GM11168 (cell line): ENCODE results near the gene NXPE4.
"Not testable (repeated sequence)": the region's sequence is repeated elsewhere in the genome, so short reads cannot be mapped to it uniquely, and the experiment has no call there.

Source experiments
- in situ Hi-C: fragments of 300-500 bp; cut with MboI; formaldehyde crosslinking; loops from one replicate; pipeline ENCODE4 v1.12.0; 2022; ENCODE audit warnings: low sequenced_read_pairs; ENCODE audit not compliant: unreplicated experiment

Gene NXPE4

GRCh38 chr11:114610984-114611944, 15.7 kb upstream of the NXPE4 start:
- in situ Hi-C loops, result no loop called here

DNA sequence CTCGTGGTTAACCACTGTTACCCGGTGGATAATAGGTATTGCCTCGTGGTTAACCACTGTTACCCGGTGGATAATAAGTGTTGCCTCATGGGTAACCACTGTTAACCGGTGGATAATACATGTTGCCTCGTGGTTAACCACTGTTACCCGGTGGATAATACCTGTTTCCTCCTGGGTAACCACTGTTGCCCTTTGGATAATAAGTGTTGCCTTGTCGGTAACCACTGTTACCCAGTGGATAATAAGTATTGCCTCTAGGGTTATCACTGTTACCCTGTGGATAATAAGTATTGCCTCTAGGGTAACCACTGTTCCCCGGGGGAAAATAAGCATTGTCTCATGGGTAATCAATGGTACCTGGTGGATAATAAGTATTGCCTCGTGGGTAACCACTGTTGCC, 15.0 kb upstream of the NXPE4 start:
- in situ Hi-C loops, result no loop called here

GRCh38 chr11:114609429-114609828, 13.8 kb upstream of the NXPE4 start:
- in situ Hi-C loops, result no loop called here

DNA sequence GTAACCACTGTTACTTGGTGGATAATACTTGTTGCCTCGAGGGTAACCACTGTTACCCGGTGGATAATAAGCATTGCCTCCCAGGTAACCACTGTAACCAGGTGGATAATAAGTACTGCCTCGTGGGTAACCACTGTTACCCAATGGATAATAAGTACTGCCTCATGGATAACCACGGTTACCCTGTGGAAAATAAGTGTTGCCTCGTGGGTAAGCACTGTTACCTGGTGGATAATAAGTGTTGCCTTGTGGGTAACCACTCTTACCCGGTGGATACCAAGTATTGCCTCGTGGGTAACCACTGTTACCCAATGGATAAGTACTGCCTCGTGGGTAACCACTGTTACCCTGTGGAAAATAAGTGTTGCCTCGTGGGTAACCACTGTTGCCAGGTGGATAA, 13.0 kb upstream of the NXPE4 start:
- in situ Hi-C loops, result not testable (repeated sequence)

DNA sequence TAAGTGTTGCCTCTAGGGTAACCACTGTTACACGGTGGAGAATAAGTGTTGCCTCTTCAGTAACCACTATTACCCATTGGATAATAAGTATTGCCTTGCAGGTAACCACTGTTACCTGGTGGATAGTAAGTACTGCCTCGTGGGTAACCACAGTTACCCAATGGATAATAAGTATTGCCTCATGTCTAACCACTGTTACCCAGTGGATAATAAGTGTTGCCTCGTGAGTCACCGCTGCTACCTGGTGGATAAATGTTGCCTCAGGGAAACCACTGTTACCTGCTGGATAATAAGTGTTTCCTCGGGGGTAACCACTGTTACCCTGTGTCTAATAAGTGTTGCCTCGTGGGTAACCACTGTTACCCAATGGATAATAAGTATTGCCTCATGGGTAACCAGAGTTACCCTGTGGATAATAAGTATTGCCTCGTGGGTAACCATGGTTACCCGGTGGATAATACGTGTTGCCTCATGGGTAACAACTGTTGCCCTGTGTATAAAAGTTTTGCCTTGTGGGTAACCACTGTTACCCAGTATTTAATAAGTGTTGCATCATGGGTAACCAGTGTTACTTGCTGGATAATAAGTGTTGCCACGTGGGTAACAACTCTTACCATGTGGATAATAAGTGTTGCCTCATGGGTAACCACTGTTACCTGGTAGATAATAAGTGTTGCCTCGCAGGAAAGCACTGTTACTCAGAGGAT, 12.3 kb upstream of the NXPE4 start:
- in situ Hi-C loops, result no loop called here

- in situ Hi-C loops, result not testable (repeated sequence)
Measured at GRCh38 chr11:114606802-114607075, 11.2 kb upstream of the NXPE4 start.

- in situ Hi-C loops, result no loop called here
Measured at GRCh38 chr11:114606003-114606801, 10.6 kb upstream of the NXPE4 start.

GRCh38 chr11:114605370-114605769, 9.8 kb upstream of the NXPE4 start:
- in situ Hi-C loops, result no loop called here

DNA sequence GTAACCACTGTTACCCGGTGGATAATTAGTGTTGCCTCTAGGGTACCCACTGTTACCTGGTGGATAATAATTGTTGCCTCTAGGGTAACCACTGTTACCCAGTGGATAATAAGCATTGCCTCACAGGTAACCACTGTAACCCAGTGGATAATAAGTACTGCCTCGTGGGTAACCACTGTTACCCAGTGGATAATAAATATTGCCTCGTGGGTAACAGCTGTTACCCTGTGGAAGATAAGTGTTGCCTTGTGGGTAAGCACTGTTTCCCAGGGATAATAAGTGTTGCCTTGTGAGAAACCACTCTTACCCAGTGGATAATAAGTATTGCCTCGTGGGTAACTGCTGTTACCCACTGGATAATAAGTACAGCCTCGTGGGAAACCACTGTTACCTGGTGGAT, 9.3 kb upstream of the NXPE4 start:
- in situ Hi-C loops, result no loop called here

GRCh38 chr11:114604179-114604813, 8.7 kb upstream of the NXPE4 start:
- in situ Hi-C loops, result no loop called here

DNA sequence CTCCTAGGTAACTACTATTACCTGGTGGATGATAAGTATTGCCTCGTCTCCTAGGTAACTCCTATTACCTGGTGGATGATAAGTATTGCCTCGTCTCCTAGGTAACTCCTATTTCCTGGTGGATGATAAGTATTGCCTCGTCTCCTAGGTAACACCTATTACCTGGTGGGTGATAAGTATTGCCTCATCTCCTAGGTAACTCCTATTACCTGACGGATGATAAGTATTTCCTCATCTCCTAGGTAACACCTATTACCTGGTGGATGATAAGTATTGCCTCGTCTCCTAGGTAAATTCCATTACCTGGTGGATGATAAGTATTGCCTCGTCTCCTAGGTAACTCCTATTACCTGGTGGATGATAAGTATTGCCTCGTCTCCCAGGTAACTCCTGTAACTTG, 7.6 kb upstream of the NXPE4 start:
- in situ Hi-C loops, result not testable (repeated sequence)

DNA sequence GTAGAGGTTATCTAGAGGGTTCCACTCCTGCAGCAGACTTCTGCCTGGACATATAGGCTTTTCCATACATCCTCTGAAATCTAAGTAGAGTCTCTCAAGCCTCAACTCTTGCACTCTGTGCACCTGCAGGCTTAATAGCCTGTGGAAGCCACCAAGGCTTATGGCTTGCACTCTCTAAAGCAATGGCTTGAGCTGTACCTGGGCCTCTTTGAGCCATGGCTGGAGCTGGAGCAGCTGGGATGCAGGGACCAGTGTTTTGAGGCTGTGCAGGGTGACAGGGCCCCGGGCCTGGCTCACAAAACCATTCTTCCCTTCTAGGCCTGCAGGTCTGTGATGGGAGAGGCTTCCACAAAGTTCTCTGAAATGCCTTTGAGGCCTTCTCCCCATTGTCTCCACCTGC, 2.9 kb upstream of the NXPE4 start:
- in situ Hi-C loops, result loop anchor here (25.0 kb wide), 1 partner anchor 236 kb away; no protein-coding TSS in a partner anchor

DNA sequence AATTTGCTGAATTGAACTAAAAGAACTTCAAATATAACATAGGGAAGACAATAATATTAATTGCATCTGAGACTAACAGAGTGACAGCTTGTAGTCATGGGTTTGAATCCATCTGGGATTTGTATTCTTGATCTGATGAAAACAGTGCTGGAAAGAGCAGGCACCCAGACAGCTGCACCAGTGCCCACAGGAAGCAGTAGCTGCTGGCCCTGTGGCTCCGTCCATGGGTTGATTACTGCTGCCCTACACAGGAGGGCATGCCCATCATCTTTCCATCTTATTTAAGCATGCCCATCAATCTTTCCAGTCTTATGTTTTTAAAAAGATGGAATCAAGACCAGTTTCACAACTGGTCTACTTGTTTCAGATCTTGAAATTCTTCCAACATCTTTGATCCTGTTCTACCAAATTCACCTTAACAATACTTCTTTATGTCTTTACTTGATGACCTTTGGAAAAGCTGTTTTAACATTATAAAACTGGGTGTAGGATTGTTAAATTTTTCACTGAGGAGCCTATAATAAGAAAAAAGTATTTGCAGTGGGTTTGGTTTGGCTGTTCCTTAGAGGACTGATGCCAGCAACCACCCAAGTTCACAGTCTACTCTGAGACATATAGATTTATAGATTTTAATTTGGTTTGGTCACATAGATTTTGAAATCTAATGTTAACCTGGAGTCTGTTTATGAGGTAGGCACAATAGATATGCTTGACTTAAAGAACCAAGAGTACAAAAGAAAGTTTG, 761 bp upstream of the NXPE4 start:
- in situ Hi-C loops, result loop anchor here (25.0 kb wide), 1 partner anchor 234 kb away; no protein-coding TSS in a partner anchor

- in situ Hi-C loops, result loop anchor here (25.0 kb wide), 1 partner anchor 232 kb away; no protein-coding TSS in a partner anchor
Measured at GRCh38 chr11:114594703-114595102, 883 bp downstream of the NXPE4 start.

DNA sequence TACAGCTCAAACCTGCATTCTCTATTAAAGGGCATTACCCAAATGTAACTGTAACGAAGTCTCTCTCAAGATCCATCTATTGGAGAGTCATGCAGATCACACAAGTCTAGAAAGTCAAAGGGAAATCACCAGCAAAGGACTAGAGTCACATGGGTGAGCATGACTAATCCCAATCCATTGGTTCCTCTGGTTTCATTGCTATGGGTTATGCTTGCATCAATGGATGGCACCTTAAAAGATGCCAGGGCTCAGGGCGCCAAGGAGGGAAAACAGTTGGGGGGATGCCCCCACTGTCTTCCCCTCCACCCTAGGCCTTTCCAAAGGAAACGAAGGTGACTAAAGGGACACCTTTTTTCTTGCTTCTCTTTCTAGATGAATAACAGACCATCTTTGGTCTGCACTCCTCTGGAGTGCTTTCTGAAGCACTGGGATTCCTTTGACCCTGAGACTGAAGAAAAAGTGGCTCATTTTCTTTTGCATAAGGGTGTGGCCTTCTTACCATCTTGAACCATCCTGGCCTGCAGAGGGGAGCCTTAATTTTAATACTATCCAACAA, 8.1 kb downstream of the NXPE4 start:
- in situ Hi-C loops, result loop anchor here (25.0 kb wide), 1 partner anchor 225 kb away; no protein-coding TSS in a partner anchor

DNA sequence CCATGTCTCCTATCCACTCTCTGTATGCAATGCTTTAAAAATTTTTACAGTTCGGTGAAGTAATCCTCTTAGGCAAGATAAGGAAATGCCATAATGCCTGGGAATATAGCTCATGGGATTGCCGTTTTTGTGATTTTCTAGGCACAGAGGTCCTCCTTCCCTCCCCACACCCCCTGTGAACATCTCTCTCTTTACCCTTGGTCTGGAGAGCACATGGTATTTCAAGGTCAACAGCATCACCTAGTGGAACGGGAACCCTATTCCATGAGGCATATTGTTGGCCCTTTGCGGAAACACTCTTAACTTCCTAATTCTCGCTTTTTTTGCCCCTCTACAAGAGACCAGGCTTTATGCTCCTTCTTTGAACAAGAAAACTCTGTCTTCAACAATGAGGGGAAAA, 8.8 kb downstream of the NXPE4 start:
- in situ Hi-C loops, result loop anchor here (25.0 kb wide), 1 partner anchor 224 kb away; no protein-coding TSS in a partner anchor

DNA sequence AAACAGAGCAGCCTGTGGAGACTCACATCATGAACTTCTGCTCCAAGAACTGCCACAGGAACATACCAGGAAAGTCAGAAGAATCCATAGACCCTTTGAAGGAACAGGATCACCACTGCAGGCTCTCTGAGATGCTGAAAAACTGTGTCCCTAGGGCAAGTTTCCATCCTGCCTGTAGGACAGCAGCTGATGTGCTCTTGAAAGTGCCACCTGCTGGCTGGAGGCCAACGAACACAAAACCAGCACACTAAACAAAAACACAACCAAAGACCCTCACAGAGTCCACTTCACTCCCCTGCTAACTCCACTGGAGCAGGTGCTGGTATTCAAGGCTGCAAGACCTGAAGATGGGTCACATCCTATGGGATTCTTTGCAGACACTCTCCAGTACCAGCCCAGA, 23.9 kb downstream of the NXPE4 start:
- in situ Hi-C loops, result no loop called here

DNA sequence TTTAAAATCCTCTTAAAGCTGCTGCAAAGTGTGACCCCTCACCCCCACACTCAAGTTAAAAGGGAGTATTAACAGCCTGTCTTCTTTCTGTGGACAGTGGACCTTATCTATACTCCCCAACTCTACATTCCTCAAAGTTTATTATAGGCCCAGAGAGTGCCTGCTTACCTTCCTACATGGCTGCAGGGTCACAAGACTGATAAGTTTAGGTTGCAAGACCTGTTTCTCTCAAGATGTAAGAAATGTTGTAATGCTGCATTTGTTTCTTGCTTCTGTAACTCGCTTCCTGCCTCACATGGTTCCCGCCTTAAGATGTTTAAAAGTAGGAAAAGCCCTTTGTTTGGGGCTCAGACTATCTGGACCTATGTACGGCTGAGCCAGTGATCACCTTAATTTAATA, 25.8 kb downstream of the NXPE4 start:
- in situ Hi-C loops, result no loop called here

DNA sequence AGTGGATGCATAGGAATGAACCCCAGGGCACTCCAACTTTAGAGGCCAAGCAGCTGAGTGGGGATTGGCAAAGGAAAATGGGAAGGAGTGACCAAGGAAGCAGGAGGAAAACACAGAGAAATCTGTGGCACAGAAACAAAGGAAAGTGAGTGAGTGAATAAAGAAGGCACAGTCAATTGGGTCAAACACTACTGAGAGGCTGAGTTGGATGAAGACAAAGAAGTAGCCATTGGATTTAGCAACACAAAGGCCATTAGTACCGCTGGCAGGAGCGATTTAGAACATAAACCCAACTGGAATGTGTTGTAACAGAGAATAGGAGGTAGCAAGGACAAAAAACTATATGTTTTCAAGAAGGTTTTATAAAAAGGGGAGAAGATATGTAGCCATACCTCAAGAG, 29.3 kb downstream of the NXPE4 start:
- in situ Hi-C loops, result no loop called here
